Hepatocyte (in vitro differentiated cells): ENCODE results near the gene TBCD.

ENCODE experiments used
- EZH2 ChIP-seq: fragments of 200-600 bp; sonication (generic); IDR thresholded peaks from 2 replicates; pipeline ENCODE4 v1.6.1; 2016; ENCODE audit warnings: antibody characterized with exemption, mild to moderate bottlenecking, borderline replicate concordance
- TF ChIP-seq, protein P1 (sequence below): fragments of 200-600 bp; sonication (generic); IDR thresholded peaks from 2 replicates; pipeline ENCODE4 v1.5.1; 2016; ENCODE audit warnings: antibody characterized with exemption, mild to moderate bottlenecking; ENCODE audit not compliant: poor library complexity

DNA sequence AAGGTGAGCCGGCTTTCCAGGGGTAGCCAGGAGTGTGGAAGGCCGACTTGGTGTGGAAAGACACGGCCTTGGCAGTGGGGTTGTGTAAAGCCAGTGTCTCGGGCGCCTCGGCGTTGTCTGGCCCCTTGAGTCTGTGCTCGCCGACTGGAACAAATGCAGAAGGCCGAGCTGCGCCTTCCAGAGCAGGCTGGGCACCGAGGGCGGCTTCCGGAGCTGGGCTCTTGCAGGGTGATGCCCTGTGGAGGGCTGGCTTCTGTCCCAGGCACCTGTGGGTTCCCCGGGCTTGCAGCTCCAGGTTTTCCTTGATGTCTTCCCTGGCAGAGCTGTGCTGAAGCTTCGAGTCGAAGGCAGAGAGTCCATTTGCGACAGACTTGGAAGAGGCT lies 79.9 kb downstream of the TBCD start:
- TF ChIP-seq, protein P1, sequence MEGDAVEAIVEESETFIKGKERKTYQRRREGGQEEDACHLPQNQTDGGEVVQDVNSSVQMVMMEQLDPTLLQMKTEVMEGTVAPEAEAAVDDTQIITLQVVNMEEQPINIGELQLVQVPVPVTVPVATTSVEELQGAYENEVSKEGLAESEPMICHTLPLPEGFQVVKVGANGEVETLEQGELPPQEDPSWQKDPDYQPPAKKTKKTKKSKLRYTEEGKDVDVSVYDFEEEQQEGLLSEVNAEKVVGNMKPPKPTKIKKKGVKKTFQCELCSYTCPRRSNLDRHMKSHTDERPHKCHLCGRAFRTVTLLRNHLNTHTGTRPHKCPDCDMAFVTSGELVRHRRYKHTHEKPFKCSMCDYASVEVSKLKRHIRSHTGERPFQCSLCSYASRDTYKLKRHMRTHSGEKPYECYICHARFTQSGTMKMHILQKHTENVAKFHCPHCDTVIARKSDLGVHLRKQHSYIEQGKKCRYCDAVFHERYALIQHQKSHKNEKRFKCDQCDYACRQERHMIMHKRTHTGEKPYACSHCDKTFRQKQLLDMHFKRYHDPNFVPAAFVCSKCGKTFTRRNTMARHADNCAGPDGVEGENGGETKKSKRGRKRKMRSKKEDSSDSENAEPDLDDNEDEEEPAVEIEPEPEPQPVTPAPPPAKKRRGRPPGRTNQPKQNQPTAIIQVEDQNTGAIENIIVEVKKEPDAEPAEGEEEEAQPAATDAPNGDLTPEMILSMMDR: no peak
- no peak for TF ChIP-seq EZH2
